HCT116 (cell line): Measurements from ENCODE around the gene SLC50A1.

Experiments used
- ATF3 ChIP-seq: IDR thresholded peaks from 2 replicates; pipeline ENCODE4 v1.6.1; 2012
- CTCF ChIP-seq, 3 experiments: fragments of 200-600 bp in 1 of 3; sonication (generic) in 1 of 3; IDR thresholded peaks in 2 of 3; conservative IDR thresholded peaks in 1 of 3; 2 replicates each; pipeline ENCODE4 v1.5.1; 2012 to 2017; ENCODE audit warnings: low read depth in 2 of 3, low read length in 2 of 3, antibody characterized with exemption in 1 of 3, borderline replicate concordance in 1 of 3, control low read depth in 1 of 3, mild to moderate bottlenecking in 1 of 3, mixed read lengths in 1 of 3, mixed run types in 1 of 3, moderate library complexity in 1 of 3; ENCODE audit not compliant: insufficient read depth in 1 of 3
- EZH2 ChIP-seq: fragments of 200-600 bp; sonication (generic); IDR thresholded peaks from 2 replicates; pipeline ENCODE4 v1.6.1; 2017; ENCODE audit warnings: antibody characterized with exemption, mixed run types
- EZH2phosphoT487 ChIP-seq: fragments of 200-600 bp; IDR thresholded peaks from 2 replicates; pipeline ENCODE4 v1.6.1; 2018; ENCODE audit warnings: antibody characterized with exemption, borderline replicate concordance
- MAX ChIP-seq: IDR thresholded peaks from 2 replicates; pipeline ENCODE4 v1.6.1; 2012
- POLR2A ChIP-seq: IDR thresholded peaks from 2 replicates; pipeline ENCODE4 v1.7.0; 2011; ENCODE audit warnings: borderline replicate concordance; ENCODE audit not compliant: insufficient read depth, insufficient read length; ENCODE audit errors: extremely low read depth
- RAD21 ChIP-seq: IDR thresholded peaks from 2 replicates; pipeline ENCODE4 v1.6.1; 2012; ENCODE audit warnings: low read depth, mild to moderate bottlenecking
- REST ChIP-seq: IDR thresholded peaks from 2 replicates; pipeline ENCODE4 v1.6.1; 2012; ENCODE audit warnings: low read depth
- TCF7L2 ChIP-seq: IDR thresholded peaks from 2 replicates; pipeline ENCODE4 v1.7.0; 2011; ENCODE audit warnings: borderline replicate concordance, inconsistent platforms; ENCODE audit not compliant: insufficient read depth, insufficient read length; ENCODE audit errors: extremely low read depth
- ZBTB33 ChIP-seq: IDR thresholded peaks from 2 replicates; pipeline ENCODE4 v1.6.1; 2011; ENCODE audit warnings: mild to moderate bottlenecking, low read length, moderate library complexity; ENCODE audit not compliant: insufficient replicate concordance; ENCODE audit errors: extremely low read depth

DNA sequence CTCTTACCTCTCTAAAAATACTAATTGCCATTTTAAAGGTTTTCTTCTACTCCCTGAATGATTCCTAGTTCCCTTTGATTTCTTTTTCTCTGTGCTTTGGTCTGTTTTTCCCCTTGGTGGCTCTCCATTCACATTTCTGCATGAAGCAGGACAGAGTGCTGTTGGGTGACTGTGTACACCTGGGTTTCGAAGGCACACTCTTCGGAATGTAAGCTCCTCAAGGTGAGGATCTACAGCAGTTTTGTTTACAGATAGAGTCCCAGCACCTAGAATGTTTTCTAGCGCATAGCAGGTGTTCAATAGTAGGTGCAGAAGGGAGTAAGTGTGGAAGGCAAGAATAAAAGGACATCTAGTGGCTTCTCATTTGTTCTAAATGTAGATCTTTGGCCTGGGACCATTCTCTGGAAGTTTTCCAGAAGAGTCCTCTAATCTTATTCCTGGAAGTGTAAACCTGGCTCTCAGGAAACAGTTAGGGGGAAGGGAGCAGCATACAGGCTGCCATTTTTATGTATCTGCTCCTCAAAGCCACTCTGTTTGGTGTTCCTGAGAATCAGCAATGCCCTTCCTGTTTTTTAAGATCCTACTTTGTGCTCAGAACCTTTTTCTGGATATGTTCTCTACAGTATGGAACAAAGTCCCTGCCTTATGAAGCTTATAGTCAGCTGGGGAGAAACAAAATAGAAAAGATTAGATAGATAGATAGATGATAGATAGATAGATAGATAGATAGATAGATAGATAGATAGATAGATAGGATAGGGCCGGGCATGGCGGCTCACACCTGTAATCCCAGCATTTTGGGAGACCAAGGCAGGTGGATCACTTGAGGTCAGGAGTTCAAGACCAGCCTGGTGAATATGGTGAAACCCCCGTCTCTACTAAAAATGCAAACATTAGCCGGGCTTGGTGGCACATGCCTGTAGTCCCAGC lies 30.8 kb upstream of the SLC50A1 start:
- TF ChIP-seq ATF3, result no peak
- TF ChIP-seq POLR2A, result no peak
- TF ChIP-seq CTCF (IDR thresholded peaks at IDR 0.05 in 2 of 3, conservative IDR thresholded peaks at IDR 0.05 in 1 of 3; ENCODE audit: borderline replicate concordance in 1 of 3, insufficient read depth in 1 of 3, low read depth in 2 of 3, low read length in 2 of 3), result no peak
- TF ChIP-seq EZH2, result no peak
- TF ChIP-seq ZBTB33, result no peak
- no peak for TF ChIP-seq REST
- TF ChIP-seq MAX, result no peak
- no peak for TF ChIP-seq TCF7L2
- no peak for TF ChIP-seq EZH2phosphoT487
- no peak for TF ChIP-seq RAD21
